DMS153 treated with DMSO at 0.1 percent for 48 hours (cell line): Measurements from ENCODE around the gene CPN2.

Experiments used
- DNase-seq: peaks from one replicate; lab custom pipeline; 2025; ENCODE audit not compliant: unreplicated experiment; lab: John Stamatoyannopoulos, UW

Gene CPN2

GRCh38 chr3:194298331-194299227 lies 52.5 kb downstream of the CPN2 start:
- no peak for DNase-seq

- DNase-seq = no peak
Measured at GRCh38 chr3:194296454-194297263, 54.5 kb downstream of the CPN2 start.

- no peak for DNase-seq
Measured at GRCh38 chr3:194294895-194295214, 56.3 kb downstream of the CPN2 start.

GRCh38 chr3:194294199-194294894 lies 56.8 kb downstream of the CPN2 start:
- no peak for DNase-seq

- DNase-seq = no peak
Measured at GRCh38 chr3:194293546-194294198, 57.5 kb downstream of the CPN2 start.

GRCh38 chr3:194292331-194292730 lies 58.8 kb downstream of the CPN2 start:
- no peak for DNase-seq
